Peyer's patch (tissue), 4 donors: Measurements from ENCODE around the gene MAX. TPM values are rescaled to one million over a fixed set of nuclear protein-coding genes. Genes with fewer than 3 reads are reported as not detected.

Source experiments
- DNase-seq, 3 donors: peaks; one replicate each; pipeline ENCODE4 v3.0.0-alpha.2; 2017 to 2019
- H3K27ac ChIP-seq, 4 donors: fragments of 200-600 bp; sonication (generic); one replicate each; pipeline ENCODE4 v1.5.1; 2016 to 2019
- H3K27me3 ChIP-seq, 2 donors: fragments of 200-600 bp; sonication (generic); one replicate each; pipeline ENCODE4 v1.5.1; 2019
- H3K36me3 ChIP-seq, 3 donors: fragments of 200-600 bp; sonication (generic); one replicate each; pipeline ENCODE4 v1.5.1; 2016 to 2019
- H3K4me1 ChIP-seq, 4 donors: fragments of 200-600 bp; sonication (generic); one replicate each; pipeline ENCODE4 v1.5.1; 2016 to 2019
- H3K4me3 ChIP-seq, 4 donors: fragments of 200-600 bp; sonication (generic); 1 replicate in 3 of 4; 2 replicates in 1 of 4; pipeline ENCODE4 v1.5.1; 2016 to 2019; ENCODE audit warnings: mild to moderate bottlenecking in 1 of 4
- H3K9me3 ChIP-seq, 4 donors: fragments of 200-600 bp; sonication (generic); one replicate each; pipeline ENCODE4 v1.5.1; 2016 to 2019; ENCODE audit warnings: mild to moderate bottlenecking in 1 of 4
- POLR2A ChIP-seq, 2 donors: fragments of 450-650 bp; IDR thresholded peaks; one replicate each; pipeline ENCODE4 v1.5.1; 2017; ENCODE audit warnings: antibody characterized with exemption in 2 of 2, mild to moderate bottlenecking in 2 of 2, moderate library complexity in 2 of 2
- total RNA-seq, 4 donors: library from RNA; depleted of rRNA; stranded (reverse); fragments of >200 nt; gene quantifications; one replicate each; pipeline ENCODE4 v1.1.0, GENCODE V29; 2016
- TF ChIP-seq, protein P1 (sequence below), 6 experiments: fragments of 450-650 bp in 4 of 6; fragments of 200-600 bp in 2 of 6; sonication (generic) in 1 of 6; IDR thresholded peaks; one replicate each; pipeline ENCODE4 v1.5.1; 2017 to 2019; ENCODE audit warnings: antibody characterized with exemption in 6 of 6, mild to moderate bottlenecking in 3 of 6, moderate library complexity in 1 of 6

The MAX gene
- total RNA-seq, 4 donors from 2014 or later: 52.8 to 86.8 (median 74.2) TPM

DNA sequence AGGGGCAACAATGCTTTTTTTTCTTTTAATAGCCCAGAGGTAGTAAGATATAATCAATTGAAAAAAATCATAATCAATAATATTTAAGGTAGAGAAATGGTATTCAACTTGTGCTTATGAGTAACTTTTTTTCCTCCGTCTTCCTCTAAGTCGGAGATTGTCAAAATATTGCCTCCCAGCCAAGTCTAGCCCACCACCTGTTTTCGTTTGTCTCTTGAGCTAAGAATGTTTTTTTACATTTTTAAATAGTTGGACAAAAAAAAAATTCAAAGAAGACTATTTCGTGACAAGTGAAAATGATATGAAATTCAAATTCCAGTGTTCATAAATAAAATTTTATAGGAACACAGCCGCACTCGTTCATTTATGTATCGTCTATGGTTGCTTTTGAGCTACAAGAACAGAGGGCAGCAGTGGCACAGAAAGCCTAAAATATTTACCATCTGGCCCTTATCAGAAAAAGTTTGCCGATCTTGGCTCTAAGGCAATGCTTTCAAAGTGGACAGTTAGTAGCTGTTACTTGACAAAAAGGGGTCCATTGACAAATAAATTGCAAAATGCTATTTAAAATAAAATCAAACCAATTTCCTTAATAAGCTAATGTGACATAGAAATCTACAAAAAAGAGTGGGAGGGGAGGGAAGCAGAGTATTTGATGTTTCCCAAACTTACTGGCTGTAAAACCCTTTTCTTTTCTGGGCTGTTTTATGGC is 40.8 kb upstream of the MAX start:
- H3K9me3 ChIP-seq: no peaks in the 10 kb centered on the region
- TF ChIP-seq, protein P1, sequence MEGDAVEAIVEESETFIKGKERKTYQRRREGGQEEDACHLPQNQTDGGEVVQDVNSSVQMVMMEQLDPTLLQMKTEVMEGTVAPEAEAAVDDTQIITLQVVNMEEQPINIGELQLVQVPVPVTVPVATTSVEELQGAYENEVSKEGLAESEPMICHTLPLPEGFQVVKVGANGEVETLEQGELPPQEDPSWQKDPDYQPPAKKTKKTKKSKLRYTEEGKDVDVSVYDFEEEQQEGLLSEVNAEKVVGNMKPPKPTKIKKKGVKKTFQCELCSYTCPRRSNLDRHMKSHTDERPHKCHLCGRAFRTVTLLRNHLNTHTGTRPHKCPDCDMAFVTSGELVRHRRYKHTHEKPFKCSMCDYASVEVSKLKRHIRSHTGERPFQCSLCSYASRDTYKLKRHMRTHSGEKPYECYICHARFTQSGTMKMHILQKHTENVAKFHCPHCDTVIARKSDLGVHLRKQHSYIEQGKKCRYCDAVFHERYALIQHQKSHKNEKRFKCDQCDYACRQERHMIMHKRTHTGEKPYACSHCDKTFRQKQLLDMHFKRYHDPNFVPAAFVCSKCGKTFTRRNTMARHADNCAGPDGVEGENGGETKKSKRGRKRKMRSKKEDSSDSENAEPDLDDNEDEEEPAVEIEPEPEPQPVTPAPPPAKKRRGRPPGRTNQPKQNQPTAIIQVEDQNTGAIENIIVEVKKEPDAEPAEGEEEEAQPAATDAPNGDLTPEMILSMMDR (IDR thresholded peaks at IDR 0.05): no peak
- TF ChIP-seq POLR2A (IDR thresholded peaks at IDR 0.05): no peak
- no peak overlapping the region for H3K4me3 ChIP-seq
- no peak overlapping the region for H3K27ac ChIP-seq
- no peaks in the 10 kb centered on the region for H3K27me3 ChIP-seq
- no peak for DNase-seq
- no peaks in the 10 kb centered on the region for H3K4me1 ChIP-seq
- H3K36me3 ChIP-seq: no peaks in the 10 kb centered on the region

GRCh38 chr14:65142429-65142828 is 40.1 kb upstream of the MAX start:
- Histone ChIP-seq H3K36me3 (no peaks in the 10 kb centered on the region), H3K27me3 (no peaks in the 10 kb centered on the region), H3K4me1 (no peaks in the 10 kb centered on the region), H3K4me3 (no peak overlapping the region), H3K9me3 (no peaks in the 10 kb centered on the region), H3K27ac (no peak overlapping the region)
- no peak for DNase-seq
- TF ChIP-seq POLR2A (IDR thresholded peaks at IDR 0.05): no peak
- TF ChIP-seq, protein P1 (IDR thresholded peaks at IDR 0.05): no peak

DNA sequence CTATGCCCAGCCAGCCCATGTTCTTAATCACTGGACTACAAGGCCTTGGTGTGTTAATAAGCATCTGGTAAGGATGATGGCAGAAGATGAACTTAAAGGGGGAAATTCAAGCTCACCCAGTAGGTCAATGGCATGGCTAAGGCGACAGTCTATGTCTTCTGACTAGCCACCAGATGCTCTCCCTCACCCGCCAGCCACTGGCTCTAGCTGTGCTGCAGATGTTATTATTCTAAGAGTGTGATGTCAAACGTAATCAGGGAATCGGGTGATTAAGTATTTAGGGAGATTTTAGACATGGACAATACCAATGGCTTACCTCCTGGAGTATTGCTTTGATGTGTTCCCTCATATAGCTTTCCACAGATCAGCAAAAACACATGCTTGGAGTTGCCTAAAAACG is 39.2 kb upstream of the MAX start:
- no peak for TF ChIP-seq POLR2A (IDR thresholded peaks at IDR 0.05)
- TF ChIP-seq, protein P1 (IDR thresholded peaks at IDR 0.05): no peak
- Histone ChIP-seq H3K4me3 (no peak overlapping the region), H3K36me3 (no peaks in the 10 kb centered on the region), H3K27ac (no peak overlapping the region), H3K4me1 (no peaks in the 10 kb centered on the region), H3K27me3 (no peaks in the 10 kb centered on the region), H3K9me3 (no peaks in the 10 kb centered on the region)
- DNase-seq: no peak

DNA sequence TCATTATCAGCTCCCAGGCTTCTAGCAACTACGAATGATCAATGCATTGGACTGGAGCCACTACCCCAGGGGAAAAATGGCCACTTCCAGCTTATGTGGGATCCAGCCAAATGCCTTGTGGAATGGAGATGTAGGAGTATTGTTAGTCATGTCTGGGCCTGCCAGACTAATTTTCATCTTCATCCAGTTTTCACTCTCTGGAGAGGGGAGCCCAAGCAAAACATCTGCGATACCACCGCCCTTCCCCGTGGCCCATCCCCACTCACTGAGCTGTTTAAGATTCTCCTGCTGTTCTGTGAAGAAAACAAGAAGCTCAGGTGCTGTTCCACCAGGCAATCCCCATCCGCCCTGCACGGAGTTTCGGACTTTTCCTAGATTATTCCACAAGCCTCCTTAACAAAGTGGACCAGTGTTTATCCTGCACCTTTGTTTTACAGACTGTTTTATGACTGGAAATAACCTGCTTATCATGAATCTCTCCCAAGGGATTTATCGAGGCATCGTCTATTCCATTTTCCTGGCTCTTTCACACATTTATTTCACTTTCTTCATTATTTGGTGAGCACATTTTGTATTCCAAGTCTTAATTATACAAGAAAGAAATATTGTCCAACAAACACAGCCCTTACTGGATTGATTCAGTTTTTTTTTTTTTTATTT is 35.5 kb upstream of the MAX start:
- Histone ChIP-seq H3K36me3 (no peaks in the 10 kb centered on the region), H3K4me1 (no peaks in the 10 kb centered on the region), H3K4me3 (no peak overlapping the region), H3K9me3 (no peaks in the 10 kb centered on the region), H3K27me3 (no peaks in the 10 kb centered on the region), H3K27ac (no peak overlapping the region)
- DNase-seq: no peak
- TF ChIP-seq, protein P1 (IDR thresholded peaks at IDR 0.05): no peak
- no peak for TF ChIP-seq POLR2A (IDR thresholded peaks at IDR 0.05)

DNA sequence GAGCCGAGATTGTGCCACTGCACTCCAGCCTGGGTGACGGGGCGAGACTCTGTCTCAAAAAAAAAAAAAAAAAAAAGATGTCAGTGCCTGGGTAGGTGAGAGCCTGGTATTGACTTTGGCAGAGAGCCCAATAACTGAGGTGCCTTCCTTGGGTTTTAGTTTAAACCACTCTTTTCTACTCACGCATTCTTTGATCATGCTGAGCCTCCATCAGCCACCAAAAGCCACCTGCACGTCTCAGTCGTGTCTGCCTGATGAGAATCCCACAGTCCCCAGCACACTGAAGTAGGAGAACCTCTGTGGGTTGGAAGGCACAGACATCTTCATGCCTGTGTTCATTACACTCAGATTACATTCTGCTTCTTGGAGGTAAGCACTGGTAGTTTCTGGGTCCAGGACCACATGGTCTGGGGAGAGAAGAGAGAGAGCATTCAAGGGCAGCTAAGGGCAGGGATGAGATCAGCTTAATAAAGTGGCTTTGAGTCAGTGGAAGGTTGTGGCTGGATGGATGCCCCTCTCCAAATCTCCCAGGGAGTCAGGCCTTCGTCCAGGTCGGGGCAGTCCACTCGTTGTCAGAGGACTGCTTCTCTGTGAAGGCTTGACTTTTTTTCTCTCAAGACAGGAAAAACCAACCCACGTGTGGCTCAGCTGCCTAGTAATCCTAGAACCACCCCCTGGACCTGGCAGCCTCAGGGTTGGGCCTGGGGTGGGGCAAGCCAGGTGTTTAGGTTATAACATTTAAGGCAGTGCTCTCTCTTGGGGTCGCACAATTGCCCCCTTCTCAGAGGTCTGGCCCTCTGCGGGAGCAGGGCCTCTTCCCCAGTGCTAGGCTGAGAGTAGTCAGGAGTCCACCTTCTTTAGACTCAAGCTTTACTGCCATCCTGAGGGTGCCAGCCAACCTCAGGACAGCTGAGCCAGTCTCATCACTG is 32.6 kb upstream of the MAX start:
- Histone ChIP-seq H3K9me3 (no peaks in the 10 kb centered on the region), H3K36me3 (no peaks in the 10 kb centered on the region), H3K4me1 (no peaks in the 10 kb centered on the region), H3K27me3 (no peaks in the 10 kb centered on the region), H3K27ac (peak overlapping the region in 1 of 4 donors; percentile 27), H3K4me3 (no peak overlapping the region)
- no peak for TF ChIP-seq POLR2A (IDR thresholded peaks at IDR 0.05)
- TF ChIP-seq, protein P1 (IDR thresholded peaks at IDR 0.05): no peak
- DNase-seq: no peak
